ENCODE data around the gene NPAS4. TPM values are rescaled to one million over a fixed set of nuclear protein-coding genes. Genes with fewer than 3 reads are reported as not detected.

The NPAS4 gene
- polyA plus RNA-seq, 1 of the 3 experiments (the other 2 are of a cell fraction): 0.03 TPM

DNA sequence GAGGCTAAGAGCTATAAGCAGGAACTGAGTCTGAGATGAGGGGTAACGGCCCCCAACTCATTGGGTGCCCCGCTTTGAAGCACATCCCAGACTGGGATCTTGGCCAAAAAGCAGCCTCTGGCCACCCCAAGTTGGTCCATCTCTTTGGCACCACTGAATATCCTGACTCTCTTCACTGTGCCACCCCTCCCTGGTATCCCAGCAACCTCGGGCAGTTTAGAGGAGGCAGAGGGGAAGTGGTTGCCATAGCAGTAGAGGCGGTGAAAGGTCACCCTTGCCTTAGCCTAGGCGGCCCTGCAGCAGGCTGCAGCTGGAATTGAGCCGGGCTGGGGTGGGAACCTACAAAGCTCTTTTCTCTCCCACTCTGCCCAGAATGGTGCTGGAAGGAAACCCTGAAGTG is 46.9 kb downstream of the NPAS4 start:
- H3K27ac ChIP-seq (ENCODE audit: low read depth in 2 of 2, low read length in 1 of 2): no peak overlapping the region; a peak in 1 of 4 replicates
- ChIA-PET CTCF (interaction anchor here (0.9 to 4.5 kb wide), 5 partner anchors 11 to 210 kb away, joined by 3 to 32 read pairs (median 20); partner anchors contain the start of genes DPP3 and MRPL11), POLR2A (interaction anchor here (2.7 kb wide), 1 partner anchor 12 kb away, joined by 14 read pairs; the partner anchor contains the start of gene DPP3)
- peak overlapping the region; percentile 86 for H3K9ac ChIP-seq
- peaks cover 0 to 5% of the 10 kb centered on the region in 2 experiments for H3K36me3 ChIP-seq (replicated peaks in 1 of 2; ENCODE audit: control insufficient read depth in 1 of 2, insufficient read depth in 2 of 2, low read length in 1 of 2)
- H2AFZ ChIP-seq (ENCODE audit: low read depth): no peak overlapping the region
- peak; percentile 54 for DNase-seq
- peak overlapping the region; percentile 76 for H3K4me3 ChIP-seq (ENCODE audit: low read depth in 2 of 2, low read length in 1 of 2)
- no peaks in the 10 kb centered on the region for H3K9me3 ChIP-seq
- 71% methylated on average over 4 of the region's 6 CpGs for WGBS (ENCODE audit: low lambda C conversion rate)
- peaks cover 5 to 18% of the 10 kb centered on the region in 2 experiments; a peak in 3 of 4 replicates for H3K4me1 ChIP-seq (ENCODE audit: control insufficient read depth in 1 of 2, insufficient read depth in 2 of 2, low read depth in 1 of 2, low read length in 1 of 2)
- H3F3A ChIP-seq (replicated peaks; ENCODE audit: insufficient read depth): no peaks in the 10 kb centered on the region
- H4K20me1 ChIP-seq (ENCODE audit: insufficient read depth): no peaks in the 10 kb centered on the region
- TF ChIP-seq TEAD4 (IDR thresholded peaks at IDR 0.05; ENCODE audit: borderline replicate concordance, insufficient read depth) (no peak), GATA2 (CRISPR knock-in tag; IDR thresholded peaks at IDR 0.05) (no peak), RCOR1 (IDR thresholded peaks at IDR 0.05; ENCODE audit: low read length) (no peak), TAF1 (IDR thresholded peaks at IDR 0.05; ENCODE audit: borderline replicate concordance, low read depth, low read length) (no peak), TCF12 (IDR thresholded peaks at IDR 0.05) (no peak), FOSL2 (IDR thresholded peaks at IDR 0.05; ENCODE audit: borderline replicate concordance, low read depth) (no peak), GABPA (IDR thresholded peaks at IDR 0.05; ENCODE audit: low read depth) (no peak)
- peak overlapping the region; percentile 99 for H3K4me2 ChIP-seq
- H3K79me2 ChIP-seq (ENCODE audit: insufficient read depth): peaks cover 8% of the 10 kb centered on the region; the same call in 1 of the 2 replicates
- H3K9me2 ChIP-seq: no peaks in the 10 kb centered on the region
- H3K27me3 ChIP-seq (ENCODE audit: insufficient read depth): no peaks in the 10 kb centered on the region

DNA sequence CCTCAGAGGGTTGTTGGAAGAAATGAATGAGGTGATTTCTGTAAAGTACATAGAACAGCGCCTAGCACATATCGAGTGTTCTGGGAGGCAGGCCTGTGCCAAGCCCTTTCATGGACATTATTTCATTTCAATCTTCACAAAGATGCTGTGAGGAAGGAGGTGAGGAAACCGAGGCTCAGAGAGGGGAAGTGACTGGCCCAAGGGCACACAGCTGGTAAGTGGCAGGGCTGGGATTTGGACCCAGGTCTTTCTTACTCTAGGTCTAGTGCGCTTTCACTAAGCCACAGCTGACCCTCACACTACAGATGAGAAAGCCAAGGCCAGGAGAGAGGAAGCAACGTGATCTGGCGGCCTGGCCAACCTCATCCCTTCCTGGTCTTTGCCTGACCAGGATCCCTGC is 47.9 kb downstream of the NPAS4 start:
- TF ChIP-seq SIN3A (IDR thresholded peaks at IDR 0.05; ENCODE audit: borderline replicate concordance, low read depth, low read length): no peak
- no peak for TF ChIP-seq GABPA (IDR thresholded peaks at IDR 0.05; ENCODE audit: low read depth)
- no peak for TF ChIP-seq RCOR1 (IDR thresholded peaks at IDR 0.05; ENCODE audit: low read length)
- TF ChIP-seq EZH2phosphoT487 (IDR thresholded peaks at IDR 0.05; ENCODE audit: borderline replicate concordance, low read depth): no peak
- no peak for TF ChIP-seq YY1 (IDR thresholded peaks at IDR 0.05; ENCODE audit: low read depth)
- TF ChIP-seq, protein P1, sequence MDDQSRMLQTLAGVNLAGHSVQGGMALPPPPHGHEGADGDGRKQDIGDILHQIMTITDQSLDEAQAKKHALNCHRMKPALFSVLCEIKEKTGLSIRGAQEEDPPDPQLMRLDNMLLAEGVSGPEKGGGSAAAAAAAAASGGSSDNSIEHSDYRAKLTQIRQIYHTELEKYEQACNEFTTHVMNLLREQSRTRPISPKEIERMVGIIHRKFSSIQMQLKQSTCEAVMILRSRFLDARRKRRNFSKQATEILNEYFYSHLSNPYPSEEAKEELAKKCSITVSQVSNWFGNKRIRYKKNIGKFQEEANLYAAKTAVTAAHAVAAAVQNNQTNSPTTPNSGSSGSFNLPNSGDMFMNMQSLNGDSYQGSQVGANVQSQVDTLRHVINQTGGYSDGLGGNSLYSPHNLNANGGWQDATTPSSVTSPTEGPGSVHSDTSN (IDR thresholded peaks at IDR 0.05): no peak
- TF ChIP-seq CHD2 (IDR thresholded peaks at IDR 0.05; ENCODE audit: low read length, partially characterized antibody): no peak
- no peak for TF ChIP-seq SMC3 (IDR thresholded peaks at IDR 0.05; ENCODE audit: low read depth, low read length)
- TF ChIP-seq, protein P2, sequence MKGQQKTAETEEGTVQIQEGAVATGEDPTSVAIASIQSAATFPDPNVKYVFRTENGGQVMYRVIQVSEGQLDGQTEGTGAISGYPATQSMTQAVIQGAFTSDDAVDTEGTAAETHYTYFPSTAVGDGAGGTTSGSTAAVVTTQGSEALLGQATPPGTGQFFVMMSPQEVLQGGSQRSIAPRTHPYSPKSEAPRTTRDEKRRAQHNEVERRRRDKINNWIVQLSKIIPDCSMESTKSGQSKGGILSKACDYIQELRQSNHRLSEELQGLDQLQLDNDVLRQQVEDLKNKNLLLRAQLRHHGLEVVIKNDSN (IDR thresholded peaks at IDR 0.05; ENCODE audit: borderline replicate concordance, low read depth): no peak
- TF ChIP-seq RFX5 (IDR thresholded peaks at IDR 0.05; ENCODE audit: low read length): no peak
- no peak for TF ChIP-seq ELF1 (IDR thresholded peaks at IDR 0.05)
- TF ChIP-seq, protein P3, sequence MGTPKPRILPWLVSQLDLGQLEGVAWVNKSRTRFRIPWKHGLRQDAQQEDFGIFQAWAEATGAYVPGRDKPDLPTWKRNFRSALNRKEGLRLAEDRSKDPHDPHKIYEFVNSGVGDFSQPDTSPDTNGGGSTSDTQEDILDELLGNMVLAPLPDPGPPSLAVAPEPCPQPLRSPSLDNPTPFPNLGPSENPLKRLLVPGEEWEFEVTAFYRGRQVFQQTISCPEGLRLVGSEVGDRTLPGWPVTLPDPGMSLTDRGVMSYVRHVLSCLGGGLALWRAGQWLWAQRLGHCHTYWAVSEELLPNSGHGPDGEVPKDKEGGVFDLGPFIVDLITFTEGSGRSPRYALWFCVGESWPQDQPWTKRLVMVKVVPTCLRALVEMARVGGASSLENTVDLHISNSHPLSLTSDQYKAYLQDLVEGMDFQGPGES (IDR thresholded peaks at IDR 0.05; ENCODE audit: low read depth, low read length): no peak
- no peak for TF ChIP-seq TEAD4 (IDR thresholded peaks at IDR 0.05; ENCODE audit: borderline replicate concordance, insufficient read depth)
- POLR2A ChIA-PET: interaction anchor here (2.7 kb wide), 1 partner anchor 11 kb away, joined by 17 read pairs; the partner anchor contains the start of gene DPP3

More for the DNA sequence above, 47.9 kb downstream of the NPAS4 start:
- DNase-seq: no peak
- H3K27ac ChIP-seq (ENCODE audit: low read depth in 2 of 2, low read length in 1 of 2): no peak overlapping the region
- no peaks in the 10 kb centered on the region for H3K9me3 ChIP-seq
- no peak overlapping the region for H3K9ac ChIP-seq
- no peaks in the 10 kb centered on the region for H4K20me1 ChIP-seq (ENCODE audit: insufficient read depth)
- CTCF ChIA-PET: interaction anchor here (1.5 to 4.5 kb wide), 5 partner anchors 10 to 210 kb away, joined by 4 to 32 read pairs (median 6); partner anchors contain the start of genes DPP3 and MRPL11
- peaks cover 8% of the 10 kb centered on the region; the same call in 1 of the 2 replicates for H3K79me2 ChIP-seq (ENCODE audit: insufficient read depth)
- H3K36me3 ChIP-seq (replicated peaks in 1 of 2; ENCODE audit: control insufficient read depth in 1 of 2, insufficient read depth in 2 of 2, low read length in 1 of 2): peaks cover 0 to 10% of the 10 kb centered on the region in 2 experiments
- no peaks in the 10 kb centered on the region for H3K9me2 ChIP-seq
- H3K27me3 ChIP-seq (ENCODE audit: insufficient read depth): no peaks in the 10 kb centered on the region
- H3K4me2 ChIP-seq: no peak overlapping the region
- no peaks in the 10 kb centered on the region for H3F3A ChIP-seq (replicated peaks; ENCODE audit: insufficient read depth)
- WGBS (ENCODE audit: low lambda C conversion rate): 72% methylated on average over 6 of the region's 6 CpGs
- H2AFZ ChIP-seq (ENCODE audit: low read depth): no peak overlapping the region
- H3K4me3 ChIP-seq (ENCODE audit: low read depth in 2 of 2, low read length in 1 of 2): no peak overlapping the region
- H3K4me1 ChIP-seq (ENCODE audit: control insufficient read depth in 1 of 2, insufficient read depth in 2 of 2, low read depth in 1 of 2, low read length in 1 of 2): peaks cover 5 to 18% of the 10 kb centered on the region in 2 experiments; a peak in 3 of 4 replicates

Data from SK-N-SH (cell line).